ENCODE measurements around the gene DRGX.

Gene DRGX

DNA sequence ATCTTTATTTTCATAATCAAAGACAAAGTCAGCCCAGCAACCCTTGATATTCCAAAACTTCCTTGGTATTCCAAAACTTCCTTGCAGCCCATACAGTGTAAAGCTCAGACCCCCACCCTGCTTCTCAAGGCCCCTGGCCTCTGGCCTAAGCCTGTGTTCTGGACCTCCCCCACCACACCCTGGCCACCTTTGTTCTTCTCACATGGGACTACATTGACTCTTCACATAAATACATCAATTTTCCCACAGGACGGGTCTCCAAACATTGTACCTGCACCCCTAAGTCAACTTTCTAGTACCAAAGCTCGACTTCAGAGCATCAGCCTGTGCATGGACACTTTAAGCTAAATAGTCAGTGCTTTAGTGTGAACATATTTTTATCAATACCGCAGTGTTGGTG is 40.7 kb downstream of the DRGX start:
- ChIA-PET CTCF (no interaction called here), POLR2A (no interaction called here)
- DNase-seq (ENCODE audit: extremely low spot score): no peak
- TF ChIP-seq, protein P1, sequence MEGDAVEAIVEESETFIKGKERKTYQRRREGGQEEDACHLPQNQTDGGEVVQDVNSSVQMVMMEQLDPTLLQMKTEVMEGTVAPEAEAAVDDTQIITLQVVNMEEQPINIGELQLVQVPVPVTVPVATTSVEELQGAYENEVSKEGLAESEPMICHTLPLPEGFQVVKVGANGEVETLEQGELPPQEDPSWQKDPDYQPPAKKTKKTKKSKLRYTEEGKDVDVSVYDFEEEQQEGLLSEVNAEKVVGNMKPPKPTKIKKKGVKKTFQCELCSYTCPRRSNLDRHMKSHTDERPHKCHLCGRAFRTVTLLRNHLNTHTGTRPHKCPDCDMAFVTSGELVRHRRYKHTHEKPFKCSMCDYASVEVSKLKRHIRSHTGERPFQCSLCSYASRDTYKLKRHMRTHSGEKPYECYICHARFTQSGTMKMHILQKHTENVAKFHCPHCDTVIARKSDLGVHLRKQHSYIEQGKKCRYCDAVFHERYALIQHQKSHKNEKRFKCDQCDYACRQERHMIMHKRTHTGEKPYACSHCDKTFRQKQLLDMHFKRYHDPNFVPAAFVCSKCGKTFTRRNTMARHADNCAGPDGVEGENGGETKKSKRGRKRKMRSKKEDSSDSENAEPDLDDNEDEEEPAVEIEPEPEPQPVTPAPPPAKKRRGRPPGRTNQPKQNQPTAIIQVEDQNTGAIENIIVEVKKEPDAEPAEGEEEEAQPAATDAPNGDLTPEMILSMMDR (IDR thresholded peaks at IDR 0.05; ENCODE audit: control extremely low read depth, extremely low read depth, low read depth, missing control alignments): no peak

DNA sequence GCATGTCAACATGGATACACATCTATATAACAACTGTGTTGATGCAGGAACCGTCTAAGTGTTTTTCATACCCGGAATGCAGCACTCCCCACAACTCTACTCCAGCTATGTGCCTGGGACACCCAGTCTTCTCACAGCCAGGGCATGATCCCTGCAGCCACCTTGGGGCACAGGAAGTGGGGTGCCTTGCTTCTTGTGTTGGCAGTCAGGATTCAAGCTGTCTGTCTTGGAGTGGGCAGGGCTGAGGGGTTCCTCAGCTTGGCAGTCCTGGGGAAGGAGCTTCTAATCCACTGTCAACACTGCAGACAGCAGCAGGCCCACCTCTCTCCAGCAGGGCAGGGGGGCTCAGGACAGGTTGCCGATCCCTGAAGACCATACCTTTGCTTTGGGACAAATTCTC is 41.3 kb downstream of the DRGX start:
- no peak for DNase-seq (ENCODE audit: extremely low spot score)
- ChIA-PET POLR2A (no interaction called here), CTCF (interaction anchor here (1.1 kb wide), 1 partner anchor 11 kb away, joined by 3 read pairs; no protein-coding TSS in a partner anchor)
- TF ChIP-seq, protein P1 (IDR thresholded peaks at IDR 0.05; ENCODE audit: control extremely low read depth, extremely low read depth, low read depth, missing control alignments): no peak

DNA sequence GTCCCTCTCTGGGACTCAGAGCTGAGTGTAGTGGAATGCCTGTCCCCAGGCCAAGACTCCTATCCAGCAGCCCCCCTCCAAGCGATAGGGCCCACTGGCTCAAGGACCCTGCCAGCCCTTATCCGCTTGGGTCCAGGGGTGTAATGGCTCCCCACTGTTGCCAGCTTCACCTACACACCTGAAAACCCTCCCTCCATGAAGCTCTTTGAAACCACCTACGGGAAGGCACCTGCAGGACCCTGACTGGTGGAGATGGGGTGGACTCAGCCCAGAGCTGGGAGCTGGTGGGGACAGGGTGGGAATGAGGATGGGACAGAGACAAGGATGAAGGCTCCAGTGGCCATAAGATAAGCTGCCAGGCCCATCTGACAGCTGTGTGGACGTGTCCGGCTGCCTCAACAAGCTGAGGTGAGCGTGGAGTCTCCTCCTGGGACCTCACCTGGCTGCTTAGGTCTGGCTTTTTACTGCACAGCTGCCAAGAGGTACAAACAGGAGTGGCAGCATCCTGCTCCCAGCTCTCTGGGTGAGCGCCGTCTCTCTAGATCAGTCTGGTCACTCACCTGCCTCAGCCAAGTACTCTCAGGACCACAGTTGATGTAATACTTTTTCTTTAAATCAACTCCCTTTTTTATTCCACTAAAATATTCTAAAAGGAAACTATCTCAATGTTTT is 41.9 kb downstream of the DRGX start:
- no peak for DNase-seq (ENCODE audit: extremely low spot score)
- ChIA-PET POLR2A (no interaction called here), CTCF (interaction anchor here (1.1 kb wide), 1 partner anchor 11 kb away, joined by 3 read pairs; no protein-coding TSS in a partner anchor)
- TF ChIP-seq, protein P1 (IDR thresholded peaks at IDR 0.05; ENCODE audit: control extremely low read depth, extremely low read depth, low read depth, missing control alignments): no peak

DNA sequence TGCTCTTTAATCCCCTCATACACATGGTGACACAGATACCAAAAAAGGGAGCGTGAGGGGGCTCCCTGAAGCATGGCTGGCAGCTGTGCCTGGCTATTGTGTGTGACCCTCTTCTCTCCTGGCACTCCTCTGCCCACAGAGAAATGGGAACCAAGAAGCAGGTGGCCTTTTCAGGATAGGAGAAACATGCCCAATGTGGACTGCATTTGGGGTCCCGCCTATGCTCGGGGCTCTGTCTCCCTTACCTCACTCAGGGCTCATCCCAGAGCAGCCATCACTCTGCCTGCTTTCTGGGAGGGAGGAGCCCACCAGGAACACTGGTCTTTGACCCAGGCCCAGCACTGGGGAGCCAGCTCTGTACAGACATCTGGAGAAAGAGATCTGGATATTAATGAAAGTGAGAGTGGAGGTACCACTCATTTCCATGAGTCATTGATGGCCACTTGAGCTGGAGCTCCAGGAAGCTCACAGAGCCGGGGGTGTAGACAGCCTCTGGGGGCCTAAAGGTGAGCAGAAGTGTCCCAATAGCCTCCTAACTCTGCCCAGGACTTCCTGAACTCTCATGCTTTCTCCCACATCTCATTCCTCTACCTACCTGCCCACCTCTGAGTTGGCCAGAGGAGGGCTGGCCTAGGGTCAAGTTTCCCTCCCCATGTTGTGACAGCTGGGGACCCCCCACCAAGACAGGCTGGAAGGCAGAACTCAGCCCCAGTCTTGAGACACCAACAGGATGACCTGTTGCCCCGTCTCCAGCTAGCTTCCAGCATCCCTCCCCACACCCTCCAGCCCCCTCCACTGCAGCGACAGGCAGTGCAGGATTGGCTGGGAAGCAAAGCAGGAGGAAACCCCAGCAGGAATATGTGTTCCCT is 42.6 kb downstream of the DRGX start:
- ChIA-PET CTCF (interaction anchor here (2.6 kb wide), 1 partner anchor 54 kb away, joined by 8 read pairs; no protein-coding TSS in a partner anchor), POLR2A (no interaction called here)
- no peak for DNase-seq (ENCODE audit: extremely low spot score)
- TF ChIP-seq, protein P1 (IDR thresholded peaks at IDR 0.05; ENCODE audit: control extremely low read depth, extremely low read depth, low read depth, missing control alignments): no peak

DNA sequence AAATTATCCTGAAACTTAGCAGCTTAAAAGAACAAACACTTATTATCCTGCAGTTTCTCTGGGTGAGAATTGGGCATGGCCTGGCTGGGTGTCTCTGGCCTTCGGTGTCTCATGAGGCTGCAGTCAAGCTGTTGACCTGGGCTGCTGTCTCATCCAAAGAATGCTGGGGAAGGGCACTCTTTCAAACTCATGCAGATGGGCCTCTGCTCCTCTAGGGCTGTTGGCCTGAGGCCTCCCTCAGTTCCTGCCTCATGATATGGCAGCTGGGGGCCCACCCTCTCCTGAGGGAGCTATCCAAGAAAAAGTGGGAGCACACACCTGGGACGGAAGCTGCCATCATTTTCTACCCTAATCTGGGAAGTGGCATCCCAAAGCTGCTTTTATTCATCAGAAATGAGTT is 43.6 kb downstream of the DRGX start:
- DNase-seq (ENCODE audit: extremely low spot score): no peak
- POLR2A ChIA-PET: no interaction called here
- CTCF ChIA-PET: interaction anchor here (0.7 to 2.6 kb wide), 4 partner anchors 9 to 55 kb away, joined by 3 to 8 read pairs (median 4); no protein-coding TSS in a partner anchor
- TF ChIP-seq, protein P1 (IDR thresholded peaks at IDR 0.05; ENCODE audit: control extremely low read depth, extremely low read depth, low read depth, missing control alignments): no peak

DNA sequence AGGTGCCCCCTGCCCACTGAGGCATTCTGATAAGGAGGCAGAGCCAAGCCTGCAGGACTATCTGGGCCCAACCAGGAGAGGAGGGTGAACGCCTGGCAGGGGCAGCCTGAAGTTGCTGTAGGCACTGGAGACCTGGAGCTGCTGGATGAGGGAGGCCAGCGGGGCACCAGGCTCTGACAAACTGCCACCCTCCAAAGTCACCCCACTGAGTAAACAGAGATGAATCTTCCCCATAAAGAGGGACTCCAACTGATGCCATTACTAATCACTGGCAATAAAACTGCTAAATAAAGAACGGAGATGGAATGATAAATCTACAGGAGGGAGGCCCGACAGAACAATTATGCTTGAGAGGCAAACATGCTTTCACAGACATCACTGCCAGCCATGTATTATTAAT is 44.2 kb downstream of the DRGX start:
- DNase-seq (ENCODE audit: extremely low spot score): no peak
- TF ChIP-seq, protein P1 (IDR thresholded peaks at IDR 0.05; ENCODE audit: control extremely low read depth, extremely low read depth, low read depth, missing control alignments): no peak
- ChIA-PET CTCF (interaction anchor here (0.8 to 2.6 kb wide), 3 partner anchors 12 to 56 kb away, joined by 3 to 8 read pairs (median 4); no protein-coding TSS in a partner anchor), POLR2A (no interaction called here)

Measured in GM10248 (cell line).